ENCODE results near the gene CYTH4. TPM values are rescaled to one million over a fixed set of nuclear protein-coding genes. Genes with fewer than 3 reads are reported as not detected.

CYTH4 gene
- polyA plus RNA-seq, 4 donors: 1.1 to 5.4 (median 3.6) TPM

DNA sequence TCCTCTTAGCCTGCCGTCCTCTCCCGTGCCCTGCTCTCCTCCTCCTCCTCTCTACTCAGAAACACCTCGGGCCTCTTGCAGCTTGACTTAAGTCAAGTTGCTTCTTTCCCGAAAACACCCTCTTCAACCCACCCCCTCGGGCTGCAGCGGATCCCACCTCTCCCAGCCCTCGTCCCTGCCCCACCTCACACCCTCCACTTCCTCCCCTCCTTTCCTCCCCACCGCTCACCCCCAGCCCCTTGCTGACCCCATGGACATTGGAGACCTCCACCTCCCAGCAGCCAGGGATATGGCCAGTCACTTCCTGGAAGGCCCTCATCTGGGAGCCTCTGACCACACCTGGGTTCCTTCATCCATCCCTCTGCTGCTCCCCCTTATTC lies 8.5 kb upstream of the CYTH4 start:
- FAIRE-seq (no peak), DNase-seq (no peak)
- no peaks in the 10 kb centered on the region for H3K4me1 ChIP-seq (ENCODE audit: control insufficient read depth in 3 of 3, insufficient read depth in 2 of 3, low read depth in 1 of 3, low read length in 2 of 3)
- H3K4me3 ChIP-seq (ENCODE audit: low read depth in 1 of 3, low read length in 3 of 3): no peak overlapping the region
- no peaks in the 10 kb centered on the region for H3K36me3 ChIP-seq (ENCODE audit: control insufficient read depth in 3 of 3, insufficient read depth in 2 of 3, low read depth in 1 of 3, low read length in 3 of 3)
- no peak overlapping the region for H3K27ac ChIP-seq (ENCODE audit: low read depth in 1 of 3, low read length in 2 of 3)
- H3K27me3 ChIP-seq (ENCODE audit: control insufficient read depth in 3 of 3, insufficient read depth in 3 of 3, low read length in 3 of 3): peaks cover 0 to 5% (median 0%) of the 10 kb centered on the region in 3 donors
- no peaks in the 10 kb centered on the region for H3K9me3 ChIP-seq (ENCODE audit: control insufficient read depth in 2 of 2, insufficient read depth in 1 of 2, low read depth in 1 of 2, low read length in 1 of 2)
- 65 to 73% (median 72%) methylated on average over 8 of the region's 8 CpGs for WGBS, 3 donors

DNA sequence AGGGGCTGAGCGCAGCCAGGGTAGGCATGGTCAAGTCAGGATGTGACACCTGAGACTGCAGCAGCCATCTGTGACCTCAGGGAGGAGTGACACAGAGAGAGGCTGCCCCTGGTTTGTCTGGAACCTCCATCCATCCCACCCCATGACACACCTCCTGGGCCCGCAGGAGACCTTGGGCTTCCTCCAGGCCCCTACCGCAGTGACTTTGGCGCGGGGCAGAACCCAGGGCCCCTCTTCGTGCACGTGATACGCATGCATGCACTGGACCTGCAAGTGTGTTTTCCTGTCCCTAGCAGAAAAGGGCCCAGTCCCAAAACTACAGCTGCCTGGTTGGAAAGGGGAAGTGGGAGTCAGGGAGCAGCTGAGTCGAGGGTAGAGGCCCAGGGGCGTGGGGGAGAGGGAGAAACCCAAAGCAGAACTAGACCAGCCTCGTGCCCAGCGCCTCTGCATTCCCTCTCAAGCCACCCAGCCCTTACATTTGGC lies 7.9 kb upstream of the CYTH4 start:
- H3K27ac ChIP-seq (ENCODE audit: low read depth in 1 of 3, low read length in 2 of 3): no peak overlapping the region
- no peaks in the 10 kb centered on the region for H3K36me3 ChIP-seq (ENCODE audit: control insufficient read depth in 3 of 3, insufficient read depth in 2 of 3, low read depth in 1 of 3, low read length in 3 of 3)
- peaks cover 0 to 6% (median 0%) of the 10 kb centered on the region in 3 donors for H3K27me3 ChIP-seq (ENCODE audit: control insufficient read depth in 3 of 3, insufficient read depth in 3 of 3, low read length in 3 of 3)
- no peaks in the 10 kb centered on the region for H3K9me3 ChIP-seq (ENCODE audit: control insufficient read depth in 2 of 2, insufficient read depth in 1 of 2, low read depth in 1 of 2, low read length in 1 of 2)
- no peaks in the 10 kb centered on the region for H3K4me1 ChIP-seq (ENCODE audit: control insufficient read depth in 3 of 3, insufficient read depth in 2 of 3, low read depth in 1 of 3, low read length in 2 of 3)
- FAIRE-seq: no peak
- 67 to 74% (median 70%) methylated on average over 12 of the region's 12 CpGs for WGBS, 3 donors
- H3K4me3 ChIP-seq (ENCODE audit: low read depth in 1 of 3, low read length in 3 of 3): no peak overlapping the region
- DNase-seq: no peak

DNA sequence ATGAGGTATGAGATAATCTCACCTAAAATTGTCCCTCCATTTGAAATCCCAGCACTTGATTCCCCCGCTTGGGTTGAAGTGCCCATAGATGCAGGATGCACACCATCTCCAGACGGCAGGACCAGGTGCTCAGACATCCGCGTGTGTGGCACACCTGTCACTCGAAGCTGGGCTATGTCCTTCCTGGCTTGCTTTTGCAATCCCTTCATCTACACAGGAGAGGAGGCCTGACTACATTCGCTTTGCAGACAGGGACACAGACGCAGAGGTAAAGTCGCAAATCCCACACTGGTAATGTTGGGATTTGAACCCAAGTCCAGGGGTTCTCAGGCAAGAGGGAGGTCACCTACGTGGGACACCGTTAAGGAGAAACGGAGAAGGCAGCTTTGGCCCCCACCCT lies 7.2 kb upstream of the CYTH4 start:
- Histone ChIP-seq H3K36me3 (ENCODE audit: control insufficient read depth in 3 of 3, insufficient read depth in 2 of 3, low read depth in 1 of 3, low read length in 3 of 3) (no peaks in the 10 kb centered on the region), H3K9me3 (ENCODE audit: control insufficient read depth in 2 of 2, insufficient read depth in 1 of 2, low read depth in 1 of 2, low read length in 1 of 2) (no peaks in the 10 kb centered on the region), H3K4me3 (ENCODE audit: low read depth in 1 of 3, low read length in 3 of 3) (no peak overlapping the region), H3K4me1 (ENCODE audit: control insufficient read depth in 3 of 3, insufficient read depth in 2 of 3, low read depth in 1 of 3, low read length in 2 of 3) (no peaks in the 10 kb centered on the region), H3K27me3 (ENCODE audit: control insufficient read depth in 3 of 3, insufficient read depth in 3 of 3, low read length in 3 of 3) (peaks cover 0 to 6% (median 0%) of the 10 kb centered on the region in 3 donors), H3K27ac (ENCODE audit: low read depth in 1 of 3, low read length in 2 of 3) (no peak overlapping the region)
- FAIRE-seq (no peak), DNase-seq (no peak)
- WGBS, 3 donors: 78 to 86% (median 81%) methylated on average over 11 of the region's 11 CpGs

DNA sequence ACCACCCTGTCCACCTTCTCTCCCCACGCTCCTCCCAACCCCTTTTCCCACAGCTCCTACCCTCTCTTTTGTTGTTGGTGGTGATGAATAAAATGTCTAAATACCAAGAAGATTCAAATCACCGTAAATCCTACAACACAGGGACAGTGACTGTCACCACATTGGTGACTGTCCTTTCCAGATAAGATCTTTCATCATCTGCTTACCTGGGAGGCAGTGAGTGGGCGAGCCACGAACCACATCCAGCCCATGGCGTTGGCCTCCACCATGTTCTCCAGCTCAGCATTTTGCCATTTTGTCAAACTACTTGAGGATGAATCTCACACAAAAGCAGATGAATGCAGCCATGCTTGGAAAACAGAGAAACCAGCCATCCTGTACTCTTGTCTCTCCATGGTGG lies 6.7 kb upstream of the CYTH4 start:
- Histone ChIP-seq H3K4me3 (ENCODE audit: low read depth in 1 of 3, low read length in 3 of 3) (no peak overlapping the region), H3K4me1 (ENCODE audit: control insufficient read depth in 3 of 3, insufficient read depth in 2 of 3, low read depth in 1 of 3, low read length in 2 of 3) (no peaks in the 10 kb centered on the region), H3K36me3 (ENCODE audit: control insufficient read depth in 3 of 3, insufficient read depth in 2 of 3, low read depth in 1 of 3, low read length in 3 of 3) (no peaks in the 10 kb centered on the region), H3K27me3 (ENCODE audit: control insufficient read depth in 3 of 3, insufficient read depth in 3 of 3, low read length in 3 of 3) (peaks cover 0 to 6% (median 0%) of the 10 kb centered on the region in 3 donors), H3K27ac (ENCODE audit: low read depth in 1 of 3, low read length in 2 of 3) (no peak overlapping the region), H3K9me3 (ENCODE audit: control insufficient read depth in 2 of 2, insufficient read depth in 1 of 2, low read depth in 1 of 2, low read length in 1 of 2) (no peaks in the 10 kb centered on the region)
- no peak for FAIRE-seq
- WGBS, 3 donors: 62 to 81% (median 68%) methylated on average over 5 of the region's 5 CpGs
- DNase-seq: no peak

DNA sequence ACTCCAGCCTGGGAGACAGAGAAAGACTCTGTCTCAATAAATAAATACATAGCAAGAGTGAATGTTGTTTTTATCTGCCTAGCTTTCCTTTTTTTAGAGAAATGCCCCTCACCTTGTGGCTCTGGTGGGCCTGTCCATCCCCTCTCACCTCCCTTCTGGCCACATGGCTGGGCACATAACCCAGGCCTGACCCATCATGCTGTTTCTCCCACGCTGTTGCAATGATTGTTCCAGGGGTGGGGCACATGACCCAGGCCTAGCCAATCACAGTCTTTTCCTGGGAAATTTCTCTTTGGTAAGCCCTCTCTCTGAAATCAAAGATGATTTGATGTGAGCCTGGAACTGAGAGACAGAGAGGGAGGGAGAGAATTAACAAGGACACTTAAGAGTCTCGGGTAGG lies 5.5 kb upstream of the CYTH4 start:
- WGBS, 3 donors: 54 to 67% (median 59%) methylated on average over 2 of the region's 2 CpGs
- H3K4me1 ChIP-seq (ENCODE audit: control insufficient read depth in 3 of 3, insufficient read depth in 2 of 3, low read depth in 1 of 3, low read length in 2 of 3): no peaks in the 10 kb centered on the region
- H3K9me3 ChIP-seq (ENCODE audit: control insufficient read depth in 2 of 2, insufficient read depth in 1 of 2, low read depth in 1 of 2, low read length in 1 of 2): peaks cover 0 to 3% of the 10 kb centered on the region in 2 donors
- FAIRE-seq: no peak
- DNase-seq: no peak
- H3K27me3 ChIP-seq (ENCODE audit: control insufficient read depth in 3 of 3, insufficient read depth in 3 of 3, low read length in 3 of 3): peaks cover 0 to 6% (median 0%) of the 10 kb centered on the region in 3 donors
- no peak overlapping the region for H3K27ac ChIP-seq (ENCODE audit: low read depth in 1 of 3, low read length in 2 of 3)
- no peaks in the 10 kb centered on the region for H3K36me3 ChIP-seq (ENCODE audit: control insufficient read depth in 3 of 3, insufficient read depth in 2 of 3, low read depth in 1 of 3, low read length in 3 of 3)
- no peak overlapping the region for H3K4me3 ChIP-seq (ENCODE audit: low read depth in 1 of 3, low read length in 3 of 3)

DNA sequence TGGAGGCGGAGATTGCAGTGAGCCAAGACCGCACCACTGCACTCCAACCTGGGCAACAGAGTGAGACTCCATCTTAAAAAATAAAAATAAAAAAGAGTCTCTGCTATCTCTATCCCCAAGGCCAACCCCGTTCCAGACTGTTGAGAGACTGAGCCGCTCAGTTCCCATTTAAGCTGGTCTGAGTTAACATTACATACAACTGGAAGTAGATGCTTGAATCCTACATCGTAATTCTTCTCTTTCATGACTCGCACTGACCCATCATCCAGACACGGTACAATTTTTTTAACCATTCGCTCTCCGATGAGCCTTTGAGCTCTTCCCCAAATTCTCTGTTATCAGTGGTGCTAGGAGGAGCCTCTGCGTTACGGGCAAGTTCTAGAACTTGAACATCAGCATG lies 4.9 kb upstream of the CYTH4 start:
- Histone ChIP-seq H3K4me3 (ENCODE audit: low read depth in 1 of 3, low read length in 3 of 3) (no peak overlapping the region), H3K27ac (ENCODE audit: low read depth in 1 of 3, low read length in 2 of 3) (no peak overlapping the region), H3K36me3 (ENCODE audit: control insufficient read depth in 3 of 3, insufficient read depth in 2 of 3, low read depth in 1 of 3, low read length in 3 of 3) (no peaks in the 10 kb centered on the region), H3K9me3 (ENCODE audit: control insufficient read depth in 2 of 2, insufficient read depth in 1 of 2, low read depth in 1 of 2, low read length in 1 of 2) (peaks cover 0 to 3% of the 10 kb centered on the region in 2 donors), H3K4me1 (ENCODE audit: control insufficient read depth in 3 of 3, insufficient read depth in 2 of 3, low read depth in 1 of 3, low read length in 2 of 3) (no peaks in the 10 kb centered on the region), H3K27me3 (ENCODE audit: control insufficient read depth in 3 of 3, insufficient read depth in 3 of 3, low read length in 3 of 3) (peaks cover 0 to 8% (median 0%) of the 10 kb centered on the region in 3 donors)
- FAIRE-seq (no peak), DNase-seq (no peak)
- WGBS, 3 donors: 77 to 80% (median 79%) methylated on average over 11 of the region's 11 CpGs

DNA sequence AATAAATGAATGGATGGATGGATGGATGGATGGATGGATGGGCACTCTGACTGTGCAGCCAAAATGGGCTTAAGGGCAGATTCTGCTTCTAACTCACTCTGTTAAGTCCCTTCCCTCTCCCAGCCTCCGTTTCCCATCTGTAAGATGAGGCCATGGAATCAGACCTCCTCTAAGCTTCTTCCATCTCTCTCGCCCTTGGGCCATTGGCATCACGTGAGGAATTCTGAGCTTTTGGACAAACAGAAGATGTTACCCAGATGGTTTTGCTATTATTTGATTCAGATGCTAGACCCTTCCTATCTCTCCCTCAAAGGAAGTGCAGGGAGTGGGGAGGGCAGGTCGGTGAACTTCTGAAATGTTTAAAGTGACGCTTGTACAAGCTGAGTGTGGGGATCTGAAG lies 4.0 kb upstream of the CYTH4 start:
- 55 to 70% (median 69%) methylated on average over 5 of the region's 5 CpGs for WGBS, 3 donors
- no peak overlapping the region for H3K4me3 ChIP-seq (ENCODE audit: low read depth in 1 of 3, low read length in 3 of 3)
- no peaks in the 10 kb centered on the region for H3K36me3 ChIP-seq (ENCODE audit: control insufficient read depth in 3 of 3, insufficient read depth in 2 of 3, low read depth in 1 of 3, low read length in 3 of 3)
- no peak for FAIRE-seq
- H3K27me3 ChIP-seq (ENCODE audit: control insufficient read depth in 3 of 3, insufficient read depth in 3 of 3, low read length in 3 of 3): peaks cover 0 to 14% (median 0%) of the 10 kb centered on the region in 3 donors
- no peak overlapping the region for H3K27ac ChIP-seq (ENCODE audit: low read depth in 1 of 3, low read length in 2 of 3)
- no peak for DNase-seq
- H3K9me3 ChIP-seq (ENCODE audit: control insufficient read depth in 2 of 2, insufficient read depth in 1 of 2, low read depth in 1 of 2, low read length in 1 of 2): peaks cover 0 to 3% of the 10 kb centered on the region in 2 donors
- no peaks in the 10 kb centered on the region for H3K4me1 ChIP-seq (ENCODE audit: control insufficient read depth in 3 of 3, insufficient read depth in 2 of 3, low read depth in 1 of 3, low read length in 2 of 3)

DNA sequence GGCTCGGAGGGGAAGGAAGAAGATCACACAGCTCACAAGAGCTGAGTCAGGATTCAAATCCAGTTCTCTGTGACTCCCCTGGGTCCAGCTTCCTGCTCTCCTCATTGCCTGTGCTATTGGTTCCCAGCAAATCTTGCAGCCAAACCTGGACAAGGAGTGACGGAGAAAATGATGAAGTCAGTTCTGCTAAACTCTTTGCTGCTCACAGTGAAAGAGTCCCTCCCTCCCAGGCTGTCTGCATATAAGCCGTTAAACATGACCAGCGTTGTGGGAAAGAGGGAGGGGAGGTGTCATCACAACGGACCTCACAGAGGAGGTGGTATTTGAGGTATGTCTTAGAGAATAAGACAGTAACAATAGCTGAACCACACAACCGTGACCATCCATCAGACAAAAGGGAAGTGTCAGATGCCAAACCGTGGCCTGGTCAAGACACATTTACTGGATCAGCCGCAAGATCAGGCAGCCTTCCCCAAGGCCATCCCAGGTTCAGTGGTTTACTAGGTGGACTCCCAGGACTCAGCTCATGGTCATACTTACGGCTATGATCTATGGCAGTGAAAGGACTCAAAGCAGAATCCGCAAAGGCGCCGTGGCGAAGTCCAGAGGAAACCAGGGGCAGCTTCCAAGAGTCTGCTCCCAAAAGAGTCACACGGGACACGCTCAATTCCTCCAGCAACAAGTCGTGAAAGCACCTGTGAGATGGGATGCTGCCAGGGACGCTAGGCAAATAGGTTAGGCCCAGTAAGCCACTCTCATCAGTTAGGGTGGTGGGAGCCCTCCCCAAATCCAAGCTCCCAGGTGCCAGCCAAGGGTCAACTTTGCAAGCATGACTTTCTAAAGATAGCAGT lies 2.8 kb upstream of the CYTH4 start:
- peaks cover 0 to 14% (median 0%) of the 10 kb centered on the region in 3 donors for H3K27me3 ChIP-seq (ENCODE audit: control insufficient read depth in 3 of 3, insufficient read depth in 3 of 3, low read length in 3 of 3)
- H3K4me3 ChIP-seq (ENCODE audit: low read depth in 1 of 3, low read length in 3 of 3): no peak overlapping the region
- no peak for FAIRE-seq
- no peak overlapping the region for H3K27ac ChIP-seq (ENCODE audit: low read depth in 1 of 3, low read length in 2 of 3)
- H3K36me3 ChIP-seq (ENCODE audit: control insufficient read depth in 3 of 3, insufficient read depth in 2 of 3, low read depth in 1 of 3, low read length in 3 of 3): no peaks in the 10 kb centered on the region
- WGBS, 3 donors: 70 to 72% (median 71%) methylated on average over 17 of the region's 17 CpGs
- no peaks in the 10 kb centered on the region for H3K4me1 ChIP-seq (ENCODE audit: control insufficient read depth in 3 of 3, insufficient read depth in 2 of 3, low read depth in 1 of 3, low read length in 2 of 3)
- H3K9me3 ChIP-seq (ENCODE audit: control insufficient read depth in 2 of 2, insufficient read depth in 1 of 2, low read depth in 1 of 2, low read length in 1 of 2): peaks cover 0 to 3% of the 10 kb centered on the region in 2 donors
- DNase-seq: no peak
